GM12875 (cell line): ENCODE results near the gene HMGN5.

Experiments used
- H3K4me3 ChIP-seq: one replicate; pipeline ENCODE4 v1.5.1; 2011; ENCODE audit warnings: low read depth, low read length, control low read depth
- CTCF ChIP-seq: IDR thresholded peaks from 2 replicates; pipeline ENCODE4 v1.5.1; 2011; ENCODE audit warnings: low read depth, mild to moderate bottlenecking, control low read depth, inconsistent platforms, low read length, moderate library complexity, borderline replicate concordance; ENCODE audit not compliant: insufficient read depth

The HMGN5 gene

GRCh38 chrX:81231476-81231875, 29.8 kb upstream of the HMGN5 start:
- no peak for TF ChIP-seq CTCF
- no peak overlapping the region for H3K4me3 ChIP-seq

- TF ChIP-seq CTCF: no peak
These were observed 28.2 kb upstream of the HMGN5 start for GRCh38 chrX:81229901-81230300.

GRCh38 chrX:81229229-81229628, 27.5 kb upstream of the HMGN5 start:
- no peak for TF ChIP-seq CTCF

More at GRCh38 chrX:81229901-81230300, 28.2 kb upstream of the HMGN5 start:
- no peak overlapping the region for H3K4me3 ChIP-seq

GRCh38 chrX:81215685-81216084, 14.0 kb upstream of the HMGN5 start:
- TF ChIP-seq CTCF: no peak
- no peak overlapping the region for H3K4me3 ChIP-seq

More at GRCh38 chrX:81229229-81229628, 27.5 kb upstream of the HMGN5 start:
- H3K4me3 ChIP-seq: no peak overlapping the region

GRCh38 chrX:81208916-81209315, 7.2 kb upstream of the HMGN5 start:
- no peak overlapping the region for H3K4me3 ChIP-seq
- no peak for TF ChIP-seq CTCF

- no peak overlapping the region for H3K4me3 ChIP-seq
- no peak for TF ChIP-seq CTCF
These were observed 4.8 kb upstream of the HMGN5 start for GRCh38 chrX:81206476-81206875.

GRCh38 chrX:81205551-81205950, 3.8 kb upstream of the HMGN5 start:
- no peak for TF ChIP-seq CTCF
- no peak overlapping the region for H3K4me3 ChIP-seq
